GM12891 (cell line): Measurements from ENCODE around the gene RASSF6.

Experiments
- PAX5 ChIP-seq: IDR thresholded peaks from 2 replicates; pipeline ENCODE4 v1.6.1; 2011; ENCODE audit warnings: low read length, moderate library complexity, mild to moderate bottlenecking; ENCODE audit not compliant: insufficient read depth, severe bottlenecking
- POLR2A ChIP-seq: IDR thresholded peaks from 2 replicates; pipeline ENCODE4 v1.6.1; 2011; ENCODE audit warnings: low read depth, low read length, control low read depth
- POLR2AphosphoS5 ChIP-seq: IDR thresholded peaks from 2 replicates; pipeline ENCODE4 v1.6.1; 2011; ENCODE audit warnings: low read depth, low read length, control low read depth
- POU2F2 ChIP-seq: IDR thresholded peaks from 2 replicates; pipeline ENCODE4 v1.6.1; 2011; ENCODE audit warnings: low read depth, mild to moderate bottlenecking, control low read depth, low read length, moderate library complexity
- SPI1 ChIP-seq: IDR thresholded peaks from 2 replicates; pipeline ENCODE4 v1.6.1; 2011; ENCODE audit warnings: low read depth, low read length, control low read depth
- TAF1 ChIP-seq: IDR thresholded peaks from 2 replicates; pipeline ENCODE4 v1.6.1; 2011; ENCODE audit warnings: low read depth, low read length, control low read depth

GRCh38 chr4:73612032-73612431 lies 8.2 kb downstream of the RASSF6 start:
- TF ChIP-seq POU2F2 (no peak), TAF1 (no peak), POLR2AphosphoS5 (no peak), POLR2A (no peak), PAX5 (no peak), SPI1 (no peak)
